Activated CD4-positive, alpha-beta T cell treated with anti-CD3 and anti-CD28 coated beads, Interleukin-2, Interleukin-4, amounts not matched to agents 100 ng/mL and 50 ng/mL, durations not matched to agents 16 hours and 8 hours (primary cell): ENCODE measurements around the gene EEF1AKMT1.

Experiments
- DNase-seq: peaks from one replicate; pipeline ENCODE4 v3.0.0-alpha.2; 2020; ENCODE audit warnings: low spot score

EEF1AKMT1 gene

GRCh38 chr13:20773194-20774080 is at the start of gene EEF1AKMT1:
TSS of gene EEF1AKMT1 (minus strand) at chr13:20773961. CDS start at chr13:20757598, 16,363 bp downstream.
- peak; percentile 95 for DNase-seq

- DNase-seq = no peak
Measured at GRCh38 chr13:20823071-20823470, 49.3 kb upstream of the EEF1AKMT1 start.

- DNase-seq = no peak
Measured at GRCh38 chr13:20822406-20822805, 48.6 kb upstream of the EEF1AKMT1 start.

GRCh38 chr13:20819715-20820114 is 46.0 kb upstream of the EEF1AKMT1 start:
- no peak for DNase-seq

GRCh38 chr13:20815464-20815863 is 41.7 kb upstream of the EEF1AKMT1 start:
- no peak for DNase-seq

- no peak for DNase-seq
Measured at GRCh38 chr13:20814224-20814910, 40.6 kb upstream of the EEF1AKMT1 start.

GRCh38 chr13:20812890-20813289 is 39.1 kb upstream of the EEF1AKMT1 start:
- DNase-seq = no peak

- DNase-seq = no peak
Measured at GRCh38 chr13:20810808-20811207, 37.0 kb upstream of the EEF1AKMT1 start.

GRCh38 chr13:20808874-20809273 is 35.1 kb upstream of the EEF1AKMT1 start:
- DNase-seq = no peak

- DNase-seq = no peak
Measured at GRCh38 chr13:20803180-20803965, 29.6 kb upstream of the EEF1AKMT1 start.

GRCh38 chr13:20801707-20802106 is 27.9 kb upstream of the EEF1AKMT1 start:
- DNase-seq = no peak

- no peak for DNase-seq
Measured at GRCh38 chr13:20799726-20800416, 26.1 kb upstream of the EEF1AKMT1 start.

- no peak for DNase-seq
Measured at GRCh38 chr13:20798027-20798426, 24.3 kb upstream of the EEF1AKMT1 start.

GRCh38 chr13:20796791-20797508 is 23.2 kb upstream of the EEF1AKMT1 start:
- DNase-seq = no peak

GRCh38 chr13:20789665-20790064 is 15.9 kb upstream of the EEF1AKMT1 start:
- DNase-seq = no peak

- DNase-seq = no peak
Measured at GRCh38 chr13:20788312-20788711, 14.6 kb upstream of the EEF1AKMT1 start.

- DNase-seq = no peak
Measured at GRCh38 chr13:20787180-20787579, 13.4 kb upstream of the EEF1AKMT1 start.

GRCh38 chr13:20782116-20782708 is 8.5 kb upstream of the EEF1AKMT1 start:
- DNase-seq = no peak

- DNase-seq = no peak
Measured at GRCh38 chr13:20780317-20780716, 6.6 kb upstream of the EEF1AKMT1 start.

GRCh38 chr13:20779405-20779804 is 5.6 kb upstream of the EEF1AKMT1 start:
- DNase-seq = no peak

GRCh38 chr13:20778311-20778710 is 4.5 kb upstream of the EEF1AKMT1 start:
- DNase-seq = no peak
